Nucleus accumbens (tissue), 56 donors: ENCODE data around the gene STOM.

Experiments
- DNase-seq, 56 donors: peaks; one replicate each; lab custom pipeline; 2025; lab: John Stamatoyannopoulos, UW

STOM gene

GRCh38 chr9:121323449-121324151 is 46.5 kb downstream of the STOM start:
- no peak for DNase-seq

DNA sequence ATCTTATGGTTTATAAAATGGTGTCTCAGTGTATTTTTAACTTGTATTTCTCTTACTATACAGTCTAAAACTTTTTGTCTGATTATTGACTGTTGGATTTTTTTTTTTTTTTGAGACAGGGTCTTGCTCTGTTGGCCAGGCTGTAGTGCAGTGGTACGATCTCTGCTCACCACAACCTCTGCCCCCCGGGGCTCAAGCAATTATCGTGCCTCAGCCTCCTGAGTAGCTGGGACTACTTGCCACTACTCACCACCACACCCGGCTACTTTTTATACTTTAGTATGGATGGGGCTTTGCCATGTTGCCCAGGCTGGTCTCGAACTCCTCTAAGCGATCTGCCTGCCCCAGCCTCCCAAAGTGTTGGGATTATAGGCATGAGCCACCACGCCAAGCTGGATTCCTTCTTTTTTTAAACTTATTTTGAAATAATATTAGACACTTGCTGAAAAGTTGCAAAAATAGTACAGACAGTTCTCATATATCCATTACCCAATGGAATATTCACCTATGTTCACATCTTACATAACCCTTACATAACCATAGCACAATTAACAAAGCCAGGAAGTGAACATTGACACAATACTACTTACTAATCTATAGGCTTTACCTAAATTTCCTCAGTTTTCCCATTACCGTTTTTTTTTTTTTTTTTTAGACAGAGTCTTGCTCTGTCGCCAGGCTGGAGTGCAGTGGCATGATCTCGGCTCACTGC is 47.2 kb downstream of the STOM start:
- no peak for DNase-seq

- DNase-seq, result no peak
These were observed 47.9 kb downstream of the STOM start for GRCh38 chr9:121322037-121322736.

GRCh38 chr9:121321016-121321503 is 49.0 kb downstream of the STOM start:
- DNase-seq, result no peak

DNA sequence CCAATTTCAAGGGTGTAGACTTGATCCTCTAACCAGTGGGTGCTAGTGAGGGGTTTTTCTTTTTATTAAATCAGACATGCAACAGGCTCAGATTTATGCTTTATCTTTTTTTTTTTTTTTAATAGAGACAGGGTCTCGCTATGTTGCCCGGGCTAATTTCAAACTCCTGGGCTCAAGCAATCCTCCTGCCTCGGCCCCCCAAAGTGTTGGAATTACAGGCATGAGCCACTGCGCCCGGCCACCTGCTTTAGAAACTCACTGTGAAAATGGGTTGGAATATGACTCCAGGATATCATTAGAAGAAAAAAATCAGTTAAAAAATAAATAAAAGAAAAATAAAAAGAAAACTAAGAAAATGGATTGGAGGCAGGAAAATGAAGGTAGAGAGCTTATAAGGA is 50.7 kb downstream of the STOM start:
- DNase-seq, result no peak

DNA sequence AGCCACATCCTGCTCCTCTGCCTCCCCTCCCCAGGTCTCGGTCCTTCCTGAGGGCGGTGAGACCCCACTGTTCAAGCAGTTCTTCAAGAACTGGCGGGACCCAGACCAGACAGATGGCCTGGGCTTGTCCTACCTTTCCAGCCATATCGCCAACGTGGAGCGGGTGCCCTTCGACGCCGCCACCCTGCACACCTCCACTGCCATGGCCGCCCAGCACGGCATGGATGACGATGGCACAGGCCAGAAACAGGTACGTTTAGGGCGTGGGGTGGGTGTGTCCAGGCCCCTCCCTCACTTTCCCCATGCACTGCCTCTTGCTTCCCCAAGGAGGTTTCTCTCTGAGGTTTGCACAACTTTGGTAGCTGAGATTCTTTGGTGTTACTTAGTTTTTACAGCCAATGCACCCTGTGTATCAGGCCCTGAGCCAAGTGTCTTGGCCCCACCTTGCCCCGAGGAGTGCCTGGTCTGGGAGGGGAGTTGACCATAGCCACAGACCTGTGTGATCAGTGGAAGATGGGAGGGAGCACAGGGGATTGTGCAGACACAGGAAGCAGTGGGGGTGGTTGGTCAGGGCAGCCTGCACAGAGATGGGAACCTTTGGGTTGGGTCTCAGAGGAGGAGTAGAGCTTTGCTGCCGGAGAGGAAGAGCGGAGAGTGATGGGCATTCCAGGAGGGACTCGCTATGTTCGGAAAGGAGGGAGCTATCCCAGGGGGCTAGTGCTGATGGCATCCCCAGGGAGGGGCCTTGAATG is 51.2 kb downstream of the STOM start:
- no peak for DNase-seq

DNA sequence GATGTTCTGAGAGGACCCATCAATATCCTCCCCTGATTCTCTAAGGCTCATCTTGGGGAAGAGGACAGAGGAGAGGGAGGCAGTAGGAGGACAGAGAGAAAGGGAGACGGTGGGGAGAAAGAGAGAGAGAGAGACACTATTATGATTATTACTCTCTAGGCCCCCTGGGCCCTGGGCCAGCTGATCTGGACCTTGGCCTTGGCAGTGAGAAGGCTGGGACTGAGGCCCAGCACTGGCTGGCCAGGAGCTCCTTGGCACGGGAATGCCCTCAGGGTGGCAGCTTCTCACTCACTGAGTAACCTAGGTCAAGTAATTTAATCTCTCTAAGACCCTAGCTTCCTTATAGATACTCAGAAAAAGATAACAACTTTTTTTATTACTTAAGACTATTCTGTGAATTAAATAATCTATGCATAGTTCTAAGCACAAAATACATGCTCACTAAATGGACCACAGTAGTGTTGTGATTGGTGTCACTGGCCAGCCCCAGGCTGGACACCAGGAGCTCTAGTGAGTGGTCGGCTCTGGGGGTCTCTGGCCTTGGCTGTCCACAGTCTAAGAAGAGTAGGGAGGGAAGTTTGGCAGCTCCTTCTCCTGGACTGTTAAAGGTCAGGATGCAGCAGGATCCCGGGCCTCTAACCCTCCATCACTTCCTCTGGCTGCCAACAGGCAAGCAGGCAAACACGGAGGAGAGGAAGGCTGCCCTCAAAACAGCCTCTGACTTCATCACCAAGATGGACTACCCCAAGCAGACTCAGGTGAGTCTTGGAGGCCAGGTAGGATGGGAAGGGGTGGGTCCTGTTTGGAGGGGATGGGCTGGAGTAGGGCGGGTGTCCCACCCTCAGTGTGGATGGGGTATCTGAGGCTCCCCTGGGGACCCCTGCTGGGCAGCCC is 52.1 kb downstream of the STOM start:
- DNase-seq, result peak in 15 of 56 donors; percentile 20 to 64 (median 45)

- no peak for DNase-seq
These were observed 53.1 kb downstream of the STOM start for GRCh38 chr9:121316852-121317373.

DNA sequence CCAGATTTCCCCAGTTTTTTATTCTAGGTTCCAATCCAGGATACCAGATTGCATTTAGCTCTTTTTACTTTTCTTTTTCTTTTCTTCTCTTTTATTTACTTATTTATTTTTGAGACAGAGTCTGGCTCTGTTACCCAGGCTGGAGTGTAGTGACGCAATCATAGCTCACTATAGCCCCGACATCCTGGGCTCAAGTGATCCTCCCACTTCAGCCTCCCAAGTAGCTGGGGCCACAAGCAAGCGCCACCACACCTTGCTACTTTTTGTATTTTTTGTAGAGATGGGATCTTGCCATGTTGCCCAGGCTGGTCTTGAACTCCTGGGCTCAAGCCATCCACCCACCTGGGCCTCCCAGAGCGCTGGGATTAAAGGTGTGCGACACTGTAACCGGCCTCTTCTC is 53.7 kb downstream of the STOM start:
- DNase-seq, result no peak

GRCh38 chr9:121313458-121314152 is 56.4 kb downstream of the STOM start:
- no peak for DNase-seq

DNA sequence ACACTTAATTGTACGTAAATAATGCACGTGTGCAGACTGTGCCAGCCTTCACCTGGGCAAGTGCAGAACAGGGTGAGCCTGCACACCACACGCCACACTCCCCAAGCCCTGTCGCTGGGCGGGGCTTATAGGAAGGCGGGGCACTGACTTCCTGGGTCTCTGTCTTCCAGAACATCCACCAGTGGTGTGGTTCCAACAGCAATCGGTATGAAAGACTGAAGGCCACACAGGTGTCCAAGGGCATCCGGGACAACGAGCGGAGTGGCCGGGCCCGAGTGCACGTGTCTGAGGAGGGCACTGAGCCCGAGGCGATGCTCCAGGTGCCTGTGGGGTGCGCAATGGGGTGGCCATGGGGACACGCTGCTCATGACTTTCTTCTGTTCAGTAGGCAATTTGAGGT is 57.9 kb downstream of the STOM start:
- DNase-seq, result no peak

GRCh38 chr9:121310571-121310970 is 59.5 kb downstream of the STOM start:
- DNase-seq, result no peak

DNA sequence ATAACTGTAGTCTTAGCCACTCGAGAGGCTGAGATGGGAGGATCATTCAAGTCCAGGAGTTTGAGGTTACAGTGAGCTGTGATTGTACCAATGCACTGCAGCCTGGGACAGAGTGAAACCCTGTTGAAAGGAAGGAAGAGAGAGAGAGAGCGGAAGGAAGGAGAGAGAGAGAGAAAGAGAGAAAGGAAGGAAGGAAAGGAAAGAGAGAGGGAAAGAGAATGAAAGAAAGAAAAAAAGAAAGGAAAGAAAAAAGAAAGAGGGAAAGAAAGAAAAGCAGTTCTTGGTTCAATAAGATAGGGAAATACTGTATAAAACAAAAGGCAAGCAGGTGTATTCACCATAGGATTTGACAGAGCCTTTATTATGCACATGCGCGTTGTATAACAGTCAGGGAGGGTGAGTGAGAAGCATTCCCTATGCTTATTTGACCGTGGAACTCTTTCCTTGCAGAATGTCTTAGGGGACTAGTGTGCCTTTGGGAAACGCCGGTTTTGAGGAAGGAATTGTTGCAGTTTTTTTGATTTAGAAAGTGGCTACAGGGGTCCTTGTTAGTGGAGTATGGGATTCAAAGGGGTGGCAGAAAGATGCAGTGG is 60.1 kb downstream of the STOM start:
- DNase-seq, result no peak

GRCh38 chr9:121309171-121309570 is 60.9 kb downstream of the STOM start:
- no peak for DNase-seq

DNA sequence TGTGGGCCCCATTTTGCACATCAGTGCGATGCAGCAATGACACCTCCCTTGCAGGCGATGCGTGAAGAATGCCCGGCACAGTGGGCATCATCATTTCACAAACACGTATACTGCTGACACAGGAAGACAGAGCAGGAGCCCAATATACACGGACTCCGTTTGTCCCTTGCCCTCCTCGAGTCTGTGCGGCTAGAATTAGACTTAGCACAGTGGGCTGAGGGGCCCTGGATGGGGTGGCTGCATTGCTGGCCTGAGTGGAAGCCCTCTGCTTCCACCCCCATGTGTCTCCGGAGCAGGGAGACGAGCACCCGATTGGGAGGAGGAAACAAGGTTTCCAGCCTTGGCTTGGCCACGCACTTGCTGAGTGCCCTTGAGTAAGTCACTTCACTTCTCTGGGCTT is 61.3 kb downstream of the STOM start:
- no peak for DNase-seq

- no peak for DNase-seq
These were observed 62.1 kb downstream of the STOM start for GRCh38 chr9:121307976-121308375.

DNA sequence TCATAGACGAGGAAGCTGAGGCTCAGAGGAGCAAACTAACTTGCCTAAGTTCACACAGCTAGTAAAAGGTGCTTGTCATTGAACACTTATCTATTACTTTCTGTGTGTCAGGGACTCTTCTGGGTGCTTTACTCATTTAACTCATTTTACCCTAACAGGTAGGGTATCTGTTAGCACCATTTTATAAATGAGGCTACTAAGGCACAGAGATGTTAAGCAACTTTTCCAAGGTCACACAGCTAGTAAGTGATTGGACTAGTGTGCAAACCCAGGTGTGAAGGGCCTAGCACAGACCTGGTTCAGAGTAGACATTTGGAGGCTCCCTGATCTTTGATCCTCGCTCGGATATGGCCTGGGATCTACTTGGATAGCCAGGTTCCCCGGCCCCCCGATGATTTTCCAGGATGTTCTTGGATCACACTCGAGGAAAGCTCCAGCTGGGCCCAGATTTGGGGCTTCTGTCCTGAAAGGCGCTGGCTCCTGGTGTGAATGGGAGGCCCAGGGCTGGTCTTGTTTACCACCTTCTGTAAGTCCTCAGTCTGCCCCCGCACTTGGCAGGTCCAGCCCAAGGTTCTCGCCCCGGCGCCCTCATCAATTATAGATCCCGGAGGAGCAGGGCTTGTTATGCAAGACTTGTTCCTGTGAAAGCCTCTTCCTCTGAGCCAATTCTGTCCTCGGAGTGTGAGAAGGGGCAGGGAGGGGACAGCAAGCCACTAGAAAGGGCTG is 64.6 kb downstream of the STOM start:
- peak in 12 of 56 donors; percentile 11 to 73 (median 44) for DNase-seq

- DNase-seq, result no peak
These were observed 65.3 kb downstream of the STOM start for GRCh38 chr9:121304707-121305106.
